Renal cortex interstitium (tissue), 11 donors: ENCODE data around the gene XIRP2. TPM values are rescaled to one million over a fixed set of nuclear protein-coding genes. Genes with fewer than 3 reads are reported as not detected.
"Not testable (repeated sequence)": the region's sequence is repeated elsewhere in the genome, so short reads cannot be mapped to it uniquely, and the experiment has no call there.

Source experiments
- DNase-seq, 11 donors: peaks; one replicate each; pipeline ENCODE4 v3.0.0-alpha.2; 2013; ENCODE audit warnings: low read depth in 9 of 11, low spot score in 4 of 11; ENCODE audit errors: extremely low read depth in 1 of 11
- polyA plus RNA-seq, 3 donors: library from polyadenylated mRNA; unstranded; fragments of 120-200 nt; gene quantifications; one replicate each; pipeline ENCODE4 v1.2.1, GENCODE V29; 2013; ENCODE audit not compliant: insufficient read length in 3 of 3

The XIRP2 gene
- polyA plus RNA-seq, 3 donors = 0.06 to 0.19 TPM; not detected in 1

- no peak for DNase-seq
Measured at GRCh38 chr2:167017021-167017420, 128.7 kb downstream of the XIRP2 start.

GRCh38 chr2:167018590-167018989, 130.3 kb downstream of the XIRP2 start:
- DNase-seq = no peak

GRCh38 chr2:167028503-167028902, 140.2 kb downstream of the XIRP2 start:
- DNase-seq = no peak

GRCh38 chr2:167034976-167035375, 146.7 kb downstream of the XIRP2 start:
- DNase-seq = not testable (repeated sequence)

- DNase-seq = no peak
Measured at GRCh38 chr2:167048829-167049228, 160.5 kb downstream of the XIRP2 start.

- no peak for DNase-seq
Measured at GRCh38 chr2:167049659-167050058, 161.4 kb downstream of the XIRP2 start.

GRCh38 chr2:167052825-167053224, 164.5 kb downstream of the XIRP2 start:
- no peak for DNase-seq

GRCh38 chr2:167054881-167055280, 166.6 kb downstream of the XIRP2 start:
- DNase-seq = no peak

- DNase-seq = peak in 1 of 11 donors; percentile 3
Measured at GRCh38 chr2:167057446-167057845, 169.2 kb downstream of the XIRP2 start.

GRCh38 chr2:167059173-167059572, 170.9 kb downstream of the XIRP2 start:
- DNase-seq = no peak

- DNase-seq = no peak
Measured at GRCh38 chr2:167069855-167070254, 181.6 kb downstream of the XIRP2 start.

GRCh38 chr2:167075708-167076107, 187.4 kb downstream of the XIRP2 start:
- not testable (repeated sequence) for DNase-seq

- DNase-seq = not testable (repeated sequence)
Measured at GRCh38 chr2:167098931-167099330, 210.7 kb downstream of the XIRP2 start.

GRCh38 chr2:167100506-167100905, 212.2 kb downstream of the XIRP2 start:
- DNase-seq = no peak

- no peak for DNase-seq
Measured at GRCh38 chr2:167103028-167103756, 214.9 kb downstream of the XIRP2 start.

- DNase-seq = no peak
Measured at GRCh38 chr2:167103757-167104133, 215.5 kb downstream of the XIRP2 start.

- no peak for DNase-seq
Measured at GRCh38 chr2:167104691-167105090, 216.4 kb downstream of the XIRP2 start.

- DNase-seq = not testable (repeated sequence)
Measured at GRCh38 chr2:167109682-167110081, 221.4 kb downstream of the XIRP2 start.

GRCh38 chr2:167110345-167110744, 222.1 kb downstream of the XIRP2 start:
- no peak for DNase-seq

GRCh38 chr2:167114018-167114417, 225.7 kb downstream of the XIRP2 start:
- no peak for DNase-seq

- no peak for DNase-seq
Measured at GRCh38 chr2:167115541-167115940, 227.3 kb downstream of the XIRP2 start.
